Measurements from ENCODE around the gene RAP1GAP2.

Gene RAP1GAP2

GRCh38 chr17:2853283-2854142, 57.3 kb downstream of the RAP1GAP2 start:
- DNase-seq (ENCODE audit: low spot score) = peak; percentile 55
- no peak for TF ChIP-seq CTCF (IDR thresholded peaks at IDR 0.05; ENCODE audit: extremely low read depth, missing control alignments)

DNA sequence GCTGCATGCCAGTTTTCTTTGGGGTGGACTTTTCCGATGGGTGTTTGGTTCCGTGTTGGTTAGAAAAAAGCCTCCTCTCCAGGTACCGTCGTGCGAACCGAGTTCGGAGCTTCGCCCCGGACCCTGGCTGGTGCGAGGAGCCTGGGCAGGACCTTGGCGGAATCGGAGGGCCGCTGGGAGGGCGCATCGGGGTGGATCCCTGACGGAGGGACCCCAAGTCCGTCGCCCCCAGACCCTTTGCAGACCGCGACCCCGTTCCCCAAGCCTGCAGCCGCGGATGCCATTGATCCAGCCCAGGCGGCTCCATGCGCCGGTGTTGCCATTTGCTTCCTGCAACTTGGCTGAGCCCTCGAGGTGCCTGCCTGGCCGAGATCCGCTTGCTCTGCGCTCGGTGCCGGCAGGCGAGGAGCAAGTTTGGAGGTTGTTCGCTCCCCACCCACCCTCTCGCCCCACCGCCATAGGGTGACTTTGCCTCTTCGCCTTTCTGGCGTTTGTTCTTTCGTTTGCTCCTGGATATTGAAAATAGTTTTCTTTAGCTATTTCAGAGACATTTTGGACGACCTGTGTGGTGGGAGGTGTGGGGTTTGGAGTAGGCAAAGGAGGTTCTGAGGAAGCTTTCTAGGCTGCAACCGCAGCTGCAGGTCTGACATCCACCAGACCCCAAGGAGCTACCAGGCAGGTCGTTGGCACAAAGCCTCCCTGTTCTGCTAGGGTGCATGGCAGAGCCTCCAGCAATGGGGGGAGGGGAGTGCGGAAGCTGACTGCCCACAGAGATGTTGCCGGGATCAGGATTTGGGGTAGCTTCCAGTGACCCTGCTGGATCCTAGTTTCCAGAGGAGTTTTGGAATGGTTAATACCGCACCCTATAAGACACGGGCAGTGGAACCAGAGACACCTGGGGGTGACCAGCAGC, 58.2 kb downstream of the RAP1GAP2 start:
- DNase-seq (ENCODE audit: low spot score) = peak; percentile 30
- TF ChIP-seq CTCF (IDR thresholded peaks at IDR 0.05; ENCODE audit: extremely low read depth, missing control alignments) = no peak

GRCh38 chr17:2855063-2855600, 58.9 kb downstream of the RAP1GAP2 start:
- DNase-seq (ENCODE audit: low spot score) = peak; percentile 19
- no peak for TF ChIP-seq CTCF (IDR thresholded peaks at IDR 0.05; ENCODE audit: extremely low read depth, missing control alignments)

- no peak for DNase-seq (ENCODE audit: low spot score)
- TF ChIP-seq CTCF (IDR thresholded peaks at IDR 0.05; ENCODE audit: extremely low read depth, missing control alignments) = no peak
These were observed 60.5 kb downstream of the RAP1GAP2 start for GRCh38 chr17:2856727-2857126.

GRCh38 chr17:2860045-2860444, 63.8 kb downstream of the RAP1GAP2 start:
- TF ChIP-seq CTCF (IDR thresholded peaks at IDR 0.05; ENCODE audit: extremely low read depth, missing control alignments) = no peak
- DNase-seq (ENCODE audit: low spot score) = no peak

DNA sequence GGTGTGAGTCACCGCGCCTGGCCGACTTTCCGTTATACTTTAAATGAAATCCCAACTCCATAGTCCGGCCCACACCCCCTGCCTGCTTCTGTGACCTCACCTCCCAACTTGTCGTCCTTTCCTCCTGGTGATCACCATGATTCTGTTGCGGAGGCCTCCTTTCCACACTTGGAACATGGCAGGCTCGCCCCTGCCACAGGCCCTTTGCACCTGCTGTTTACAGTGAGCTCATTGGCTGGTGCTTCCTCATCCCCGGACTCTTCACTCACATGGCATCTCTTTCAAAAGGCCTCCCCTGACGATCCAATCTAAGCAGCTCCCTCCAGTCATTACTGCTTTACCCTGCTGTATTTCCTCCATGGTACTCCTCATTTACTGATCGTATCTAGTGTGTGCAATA, 64.6 kb downstream of the RAP1GAP2 start:
- no peak for DNase-seq (ENCODE audit: low spot score)
- no peak for TF ChIP-seq CTCF (IDR thresholded peaks at IDR 0.05; ENCODE audit: extremely low read depth, missing control alignments)
